Lower leg skin (tissue), 4 donors: Measurements from ENCODE around the gene GRK6. TPM values are rescaled to one million over a fixed set of nuclear protein-coding genes. Genes with fewer than 3 reads are reported as not detected.
A peak's percentile ranks its signal among the peaks of the same experiment; 100 is the strongest.

Experiments used
- DNase-seq, 2 donors: peaks; one replicate each; pipeline ENCODE4 v3.0.0-alpha.2; 2019; ENCODE audit warnings: low spot score in 2 of 2
- H3K4me3 ChIP-seq: fragments of 200-600 bp; sonication (generic); 2 replicates; pipeline ENCODE4 v1.5.1; 2017; ENCODE audit warnings: mild to moderate bottlenecking, low read depth; ENCODE audit not compliant: poor library complexity, severe bottlenecking
- CTCF ChIP-seq, 3 donors: fragments of 450-650 bp; IDR thresholded peaks; one replicate each; pipeline ENCODE4 v1.5.1; 2016; ENCODE audit warnings: antibody characterized with exemption in 3 of 3, mild to moderate bottlenecking in 3 of 3, moderate library complexity in 2 of 3
- POLR2A ChIP-seq, 2 donors: fragments of 450-650 bp; IDR thresholded peaks; one replicate each; pipeline ENCODE4 v1.6.1; 2016 to 2017; ENCODE audit warnings: antibody characterized with exemption in 2 of 2, mild to moderate bottlenecking in 1 of 2, moderate library complexity in 1 of 2
- WGBS, 2 donors: methylation state at CpG; one replicate each; pipeline ENCODE4 v1.1.5; 2018; 5-methylcytosine and 5-hydroxymethylcytosine counted together
- intact Hi-C: fragments of 100-400 bp; cut with DNase I; formaldehyde crosslinking; loops from one replicate; pipeline ENCODE4 v1.15.0; 2023; ENCODE audit warnings: low total_unique reads
- total RNA-seq, 4 donors: library from RNA; depleted of rRNA; stranded (reverse); fragments of >200 nt; gene quantifications; one replicate each; pipeline ENCODE4 v1.1.0, GENCODE V29; 2016

Gene GRK6
- total RNA-seq, 4 donors from 2014 or later = 29.5 to 56.7 (median 38.1) TPM

DNA sequence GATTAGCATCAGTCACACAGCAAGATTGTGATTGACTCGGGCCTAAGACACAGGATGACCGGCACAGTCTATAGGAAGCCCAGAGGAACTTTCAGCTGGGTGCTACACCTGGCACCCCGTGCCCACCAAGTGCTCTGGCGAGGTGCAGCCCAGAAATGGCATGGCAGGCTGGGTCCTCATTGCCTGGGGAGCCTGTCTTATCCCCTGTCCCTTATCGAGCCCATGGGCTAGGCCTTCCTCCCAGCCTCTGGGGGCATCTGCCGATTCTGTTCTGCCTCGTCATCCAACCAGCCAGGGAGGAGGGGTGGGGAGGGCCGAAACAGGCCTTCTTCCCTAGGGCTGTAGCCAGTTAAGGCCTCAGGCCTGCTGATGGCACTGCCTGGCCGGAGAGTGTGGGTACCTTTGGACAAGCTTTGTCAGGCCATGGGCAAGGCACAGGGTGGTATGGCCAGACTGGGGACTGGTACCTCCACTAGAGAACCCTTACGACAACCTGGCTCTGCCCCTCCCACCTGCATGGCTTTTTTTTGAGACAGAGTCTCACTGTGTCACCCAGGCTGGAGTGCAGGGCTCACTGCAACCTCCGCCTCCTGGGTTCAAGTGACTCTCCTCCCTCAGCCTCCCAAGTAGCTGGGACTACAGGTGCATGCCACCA lies 1.6 kb downstream of the GRK6 start:
- WGBS, 2 donors = 57 to 62% methylated on average over 7 to 9 of the region's 11 CpGs
- intact Hi-C loops = no loop called here
- TF ChIP-seq CTCF (IDR thresholded peaks at IDR 0.05) = no peak
- TF ChIP-seq POLR2A (IDR thresholded peaks at IDR 0.05) = no peak
- DNase-seq = peak in 1 of 2 donors; percentile 15
- H3K4me3 ChIP-seq = no peak overlapping the region

GRCh38 chr5:177428574-177429217 lies 2.2 kb downstream of the GRK6 start:
- H3K4me3 ChIP-seq = no peak overlapping the region
- intact Hi-C loops = no loop called here
- TF ChIP-seq CTCF (IDR thresholded peaks at IDR 0.05) = no peak
- no peak for TF ChIP-seq POLR2A (IDR thresholded peaks at IDR 0.05)
- DNase-seq = no peak
- WGBS, 2 donors = 80 to 81% methylated on average over 10 of the region's 10 CpGs

DNA sequence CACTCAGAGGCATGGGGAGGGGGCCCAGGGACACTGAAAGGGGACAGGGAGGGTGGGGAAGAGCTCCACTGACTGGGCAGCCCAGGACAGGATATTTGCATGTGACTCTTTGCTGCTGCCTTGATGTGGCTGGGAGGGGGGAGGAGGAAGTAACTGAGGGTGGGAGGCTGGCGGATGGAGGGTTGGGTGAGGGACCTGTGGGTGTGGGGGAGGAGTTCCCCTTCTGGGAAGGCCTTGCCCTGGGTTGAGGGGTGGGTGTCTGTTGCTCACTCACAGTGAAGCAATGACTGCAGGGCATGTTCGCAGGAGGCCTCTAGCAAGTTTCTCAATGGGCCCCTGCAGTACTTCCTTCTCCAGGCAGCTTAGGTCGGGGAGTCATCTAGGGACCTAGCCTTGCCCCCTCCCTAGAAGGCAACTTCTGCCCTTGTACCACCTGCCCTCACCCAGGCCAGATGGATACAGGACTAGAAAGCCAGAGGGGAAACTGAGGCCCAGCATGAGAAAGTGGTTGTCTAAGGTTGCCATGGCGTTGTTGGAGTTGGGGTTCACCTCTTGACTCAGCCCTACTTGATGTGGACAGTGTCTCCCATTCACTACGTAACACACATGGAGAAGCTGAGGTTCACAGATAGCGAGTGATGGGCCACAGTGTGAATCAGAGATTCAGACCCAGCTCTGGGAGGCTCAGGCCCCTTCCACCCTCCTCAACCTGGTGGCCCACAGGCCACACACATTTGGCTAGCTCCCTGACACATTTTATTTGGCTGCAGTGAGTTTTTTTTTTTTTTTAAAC lies 3.0 kb downstream of the GRK6 start:
- intact Hi-C loops = loop anchor here (2.0 kb wide), 1 partner anchor 39 kb away; no protein-coding TSS in a partner anchor
- TF ChIP-seq POLR2A (IDR thresholded peaks at IDR 0.05) = no peak
- no peak for TF ChIP-seq CTCF (IDR thresholded peaks at IDR 0.05)
- no peak overlapping the region for H3K4me3 ChIP-seq
- peak in 1 of 2 donors; percentile 67 for DNase-seq
- WGBS, 2 donors = 68 to 74% methylated on average over 6 of the region's 6 CpGs

GRCh38 chr5:177430140-177430951 lies 3.9 kb downstream of the GRK6 start:
- TF ChIP-seq POLR2A (IDR thresholded peaks at IDR 0.05) (no peak), CTCF (IDR thresholded peaks at IDR 0.05) (no peak)
- peak in 1 of 2 donors; percentile 47 for DNase-seq
- H3K4me3 ChIP-seq = no peak overlapping the region
- 61 to 69% methylated on average over 26 of the region's 26 CpGs for WGBS, 2 donors
- intact Hi-C loops = loop anchor here (2.0 kb wide), 1 partner anchor 40 kb away; no protein-coding TSS in a partner anchor

- 54 to 81% methylated on average over 5 to 7 of the region's 7 CpGs for WGBS, 2 donors
- H3K4me3 ChIP-seq = no peak overlapping the region
- no peak for DNase-seq
- no peak for TF ChIP-seq POLR2A (IDR thresholded peaks at IDR 0.05)
- no peak for TF ChIP-seq CTCF (IDR thresholded peaks at IDR 0.05)
- intact Hi-C loops = loop anchor here (2.0 kb wide), 1 partner anchor 40 kb away; no protein-coding TSS in a partner anchor
Observed at GRCh38 chr5:177430972-177431316, 4.5 kb downstream of the GRK6 start.
